IPS-18a (cell line): ENCODE measurements around the gene PAX1.

ENCODE experiments used
- H3K27ac ChIP-seq: one replicate; pipeline ENCODE4 v1.5.1; 2013; ENCODE audit warnings: low read length
- H3K27me3 ChIP-seq: one replicate; pipeline ENCODE4 v1.6.1; 2013; ENCODE audit warnings: mild to moderate bottlenecking, low read length; ENCODE audit not compliant: control insufficient read depth, insufficient read depth
- H3K36me3 ChIP-seq: one replicate; pipeline ENCODE4 v1.6.1; 2013; ENCODE audit warnings: low read depth, low read length; ENCODE audit not compliant: control insufficient read depth
- H3K4me1 ChIP-seq: one replicate; pipeline ENCODE4 v1.6.1; 2013; ENCODE audit warnings: low read depth, low read length; ENCODE audit not compliant: control insufficient read depth
- H3K4me3 ChIP-seq: one replicate; pipeline ENCODE4 v1.5.1; 2013; ENCODE audit warnings: low read length
- H3K9ac ChIP-seq: one replicate; pipeline ENCODE4 v1.6.1; 2013; ENCODE audit warnings: mild to moderate bottlenecking, low read length, moderate library complexity
- H3K9me3 ChIP-seq: one replicate; pipeline ENCODE4 v1.6.1; 2013; ENCODE audit warnings: low read depth, low read length; ENCODE audit not compliant: control insufficient read depth

The PAX1 gene

GRCh38 chr20:21705575-21706260 lies at the start of gene PAX1:
Gene PAX1, plus strand, starts transcription at chr20:21705664. Its CDS starts 49 bp downstream, at chr20:21705713.
- Histone ChIP-seq H3K27me3 (peaks cover 100% of the 10 kb centered on the region), H3K4me1 (peaks cover 28% of the 10 kb centered on the region)

GRCh38 chr20:21656308-21657067 lies 49.0 kb upstream of the PAX1 start:
- H3K4me1 ChIP-seq: no peaks in the 10 kb centered on the region
- H3K9me3 ChIP-seq: no peaks in the 10 kb centered on the region
- no peak overlapping the region for H3K27ac ChIP-seq
- H3K36me3 ChIP-seq: no peaks in the 10 kb centered on the region
- no peaks in the 10 kb centered on the region for H3K27me3 ChIP-seq
- H3K4me3 ChIP-seq: no peak overlapping the region
- H3K9ac ChIP-seq: no peak overlapping the region

More at GRCh38 chr20:21705575-21706260, at the start of gene PAX1:
- Histone ChIP-seq H3K9ac (no peak within 1 kb of the TSS), H3K4me3 (no peak within 1 kb of the TSS), H3K9me3 (peaks cover under 1% of the 10 kb centered on the region), H3K36me3 (no peaks in the 10 kb centered on the region), H3K27ac (no peak within 1 kb of the TSS)

GRCh38 chr20:21661488-21662055 lies 43.9 kb upstream of the PAX1 start:
- Histone ChIP-seq H3K27ac (no peak overlapping the region), H3K27me3 (no peaks in the 10 kb centered on the region), H3K4me3 (no peak overlapping the region), H3K36me3 (no peaks in the 10 kb centered on the region), H3K9me3 (no peaks in the 10 kb centered on the region), H3K9ac (no peak overlapping the region), H3K4me1 (no peaks in the 10 kb centered on the region)

- H3K4me1 ChIP-seq: no peaks in the 10 kb centered on the region
- H3K27ac ChIP-seq: no peak overlapping the region
- no peak overlapping the region for H3K4me3 ChIP-seq
- H3K9me3 ChIP-seq: no peaks in the 10 kb centered on the region
- no peak overlapping the region for H3K9ac ChIP-seq
- H3K36me3 ChIP-seq: no peaks in the 10 kb centered on the region
- H3K27me3 ChIP-seq: no peaks in the 10 kb centered on the region
These were observed 42.0 kb upstream of the PAX1 start for GRCh38 chr20:21663465-21663864.

- Histone ChIP-seq H3K4me1 (no peaks in the 10 kb centered on the region), H3K9me3 (no peaks in the 10 kb centered on the region), H3K27ac (no peak overlapping the region), H3K4me3 (no peak overlapping the region), H3K9ac (no peak overlapping the region), H3K27me3 (no peaks in the 10 kb centered on the region), H3K36me3 (no peaks in the 10 kb centered on the region)
These were observed 39.6 kb upstream of the PAX1 start for GRCh38 chr20:21665687-21666446.

- Histone ChIP-seq H3K9me3 (no peaks in the 10 kb centered on the region), H3K4me3 (no peak overlapping the region), H3K27me3 (no peaks in the 10 kb centered on the region), H3K9ac (no peak overlapping the region), H3K36me3 (no peaks in the 10 kb centered on the region), H3K4me1 (no peaks in the 10 kb centered on the region), H3K27ac (no peak overlapping the region)
These were observed 35.3 kb upstream of the PAX1 start for GRCh38 chr20:21670126-21670525.

GRCh38 chr20:21670981-21671380 lies 34.5 kb upstream of the PAX1 start:
- H3K27me3 ChIP-seq: no peaks in the 10 kb centered on the region
- H3K9me3 ChIP-seq: no peaks in the 10 kb centered on the region

GRCh38 chr20:21677261-21677660 lies 28.2 kb upstream of the PAX1 start:
- H3K27ac ChIP-seq: no peak overlapping the region
- H3K36me3 ChIP-seq: no peaks in the 10 kb centered on the region
- H3K4me1 ChIP-seq: no peaks in the 10 kb centered on the region
- H3K27me3 ChIP-seq: no peaks in the 10 kb centered on the region
- H3K4me3 ChIP-seq: no peak overlapping the region
- H3K9ac ChIP-seq: no peak overlapping the region
- no peaks in the 10 kb centered on the region for H3K9me3 ChIP-seq

More at GRCh38 chr20:21670981-21671380, 34.5 kb upstream of the PAX1 start:
- Histone ChIP-seq H3K27ac (no peak overlapping the region), H3K4me3 (no peak overlapping the region), H3K4me1 (no peaks in the 10 kb centered on the region), H3K9ac (no peak overlapping the region), H3K36me3 (no peaks in the 10 kb centered on the region)

- Histone ChIP-seq H3K27ac (no peak overlapping the region), H3K4me1 (no peaks in the 10 kb centered on the region), H3K27me3 (no peaks in the 10 kb centered on the region), H3K9ac (no peak overlapping the region), H3K4me3 (no peak overlapping the region), H3K9me3 (no peaks in the 10 kb centered on the region), H3K36me3 (no peaks in the 10 kb centered on the region)
These were observed 27.7 kb upstream of the PAX1 start for GRCh38 chr20:21677781-21678180.

- H3K4me3 ChIP-seq: no peak overlapping the region
- no peaks in the 10 kb centered on the region for H3K36me3 ChIP-seq
- H3K9me3 ChIP-seq: no peaks in the 10 kb centered on the region
- H3K4me1 ChIP-seq: no peaks in the 10 kb centered on the region
- no peaks in the 10 kb centered on the region for H3K27me3 ChIP-seq
- H3K27ac ChIP-seq: no peak overlapping the region
- H3K9ac ChIP-seq: no peak overlapping the region
These were observed 24.1 kb upstream of the PAX1 start for GRCh38 chr20:21681234-21681921.

- no peak overlapping the region for H3K4me3 ChIP-seq
- no peak overlapping the region for H3K27ac ChIP-seq
- no peaks in the 10 kb centered on the region for H3K9me3 ChIP-seq
- no peaks in the 10 kb centered on the region for H3K4me1 ChIP-seq
- no peaks in the 10 kb centered on the region for H3K36me3 ChIP-seq
- H3K27me3 ChIP-seq: no peaks in the 10 kb centered on the region
- H3K9ac ChIP-seq: no peak overlapping the region
These were observed 23.5 kb upstream of the PAX1 start for GRCh38 chr20:21681922-21682318.
